ENCODE data around the gene PLEK2.
"Not testable (repeated sequence)": the region's sequence is repeated elsewhere in the genome, so short reads cannot be mapped to it uniquely, and the experiment has no call there.

Gene PLEK2

DNA sequence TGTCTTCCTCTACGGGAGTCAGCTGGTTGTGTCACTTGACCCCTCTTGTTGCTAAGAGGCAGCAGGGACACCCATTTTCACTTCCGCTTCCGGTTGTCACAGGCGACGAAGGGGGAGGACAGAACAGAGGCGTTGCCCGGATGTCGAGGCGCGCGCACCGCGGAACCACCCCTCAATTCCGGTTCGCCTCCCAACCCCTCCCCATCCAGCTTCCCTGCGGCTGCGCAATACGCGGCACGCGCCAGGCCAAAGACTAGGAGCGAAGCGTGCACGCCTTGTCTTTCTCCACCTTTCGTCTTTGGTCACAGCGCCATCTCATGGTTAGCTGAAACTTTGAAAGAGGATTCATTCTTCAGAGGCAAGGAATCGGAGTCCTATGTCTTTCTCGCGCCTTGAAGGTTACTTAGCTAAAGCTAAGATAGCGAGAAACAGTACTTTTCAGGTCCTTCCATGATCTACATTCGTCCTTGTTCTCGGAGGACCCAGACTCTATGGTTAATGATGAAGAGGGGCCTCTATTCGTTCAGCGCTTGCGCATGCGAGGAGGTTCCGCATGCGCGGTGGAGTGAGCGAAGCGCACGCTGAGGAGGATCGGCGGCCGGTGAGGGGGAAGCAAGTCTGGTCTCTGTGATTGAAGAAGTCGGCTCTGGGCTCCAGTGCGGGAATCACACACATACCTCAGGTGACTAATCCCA lies 52.0 kb downstream of the PLEK2 start, which contains the start of the genes ATP6V1D and EIF2S1:
Gene ATP6V1D (minus strand): TSS at position 30 of the 695 bp plus-strand sequence. CDS start 106 bp downstream, outside the sequence.
Gene EIF2S1 (plus strand): TSS at position 554 of the 695 bp plus-strand sequence. CDS start 4,440 bp downstream, outside the sequence.
- DNase-seq (ENCODE audit: low read depth in 2 of 2) = peak; percentile 97 to 98

DNA sequence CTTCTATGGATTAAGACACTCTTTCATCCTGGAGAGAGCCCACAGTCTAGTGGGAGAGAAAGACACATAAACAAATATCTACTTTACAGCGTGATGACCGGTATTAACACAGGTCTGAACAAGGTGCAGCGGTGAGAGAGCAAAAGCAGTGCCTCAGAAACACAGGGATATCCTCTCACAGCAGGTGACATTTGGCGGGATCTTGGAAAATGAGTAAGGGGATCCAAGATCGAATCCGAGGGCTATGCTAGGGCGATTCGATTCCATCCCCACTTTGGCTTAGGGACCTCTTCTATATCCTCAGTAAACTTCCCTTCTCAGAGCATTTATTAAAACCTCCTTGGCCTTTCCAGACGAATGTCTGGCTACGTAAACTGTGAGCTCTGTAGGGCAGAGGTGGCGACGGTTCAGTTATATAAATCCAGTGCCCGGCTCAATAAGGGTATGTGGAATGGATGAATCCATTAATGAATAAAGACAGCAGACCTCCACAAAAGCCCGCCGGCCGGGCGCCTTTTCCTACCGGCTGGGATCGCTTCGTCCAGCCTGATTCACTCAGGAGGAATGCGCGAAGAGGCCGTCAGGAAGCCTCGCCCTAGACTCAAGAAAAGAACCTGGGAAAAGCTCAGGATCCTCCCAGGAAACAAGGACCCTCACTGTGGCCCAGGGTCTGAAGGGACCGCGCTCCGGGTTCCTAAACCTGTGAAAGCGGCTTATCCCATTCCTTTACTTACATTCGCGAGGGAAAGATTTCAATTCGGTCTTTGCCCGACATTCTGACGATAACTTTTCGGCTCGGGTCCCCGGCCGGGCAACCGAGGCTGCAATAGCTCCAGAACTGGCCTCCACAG lies 52.8 kb downstream of the PLEK2 start:
- DNase-seq (ENCODE audit: low read depth in 2 of 2) = no peak

GRCh38 chr14:67357969-67358354 lies 54.0 kb downstream of the PLEK2 start:
- DNase-seq (ENCODE audit: low read depth in 2 of 2) = no peak

DNA sequence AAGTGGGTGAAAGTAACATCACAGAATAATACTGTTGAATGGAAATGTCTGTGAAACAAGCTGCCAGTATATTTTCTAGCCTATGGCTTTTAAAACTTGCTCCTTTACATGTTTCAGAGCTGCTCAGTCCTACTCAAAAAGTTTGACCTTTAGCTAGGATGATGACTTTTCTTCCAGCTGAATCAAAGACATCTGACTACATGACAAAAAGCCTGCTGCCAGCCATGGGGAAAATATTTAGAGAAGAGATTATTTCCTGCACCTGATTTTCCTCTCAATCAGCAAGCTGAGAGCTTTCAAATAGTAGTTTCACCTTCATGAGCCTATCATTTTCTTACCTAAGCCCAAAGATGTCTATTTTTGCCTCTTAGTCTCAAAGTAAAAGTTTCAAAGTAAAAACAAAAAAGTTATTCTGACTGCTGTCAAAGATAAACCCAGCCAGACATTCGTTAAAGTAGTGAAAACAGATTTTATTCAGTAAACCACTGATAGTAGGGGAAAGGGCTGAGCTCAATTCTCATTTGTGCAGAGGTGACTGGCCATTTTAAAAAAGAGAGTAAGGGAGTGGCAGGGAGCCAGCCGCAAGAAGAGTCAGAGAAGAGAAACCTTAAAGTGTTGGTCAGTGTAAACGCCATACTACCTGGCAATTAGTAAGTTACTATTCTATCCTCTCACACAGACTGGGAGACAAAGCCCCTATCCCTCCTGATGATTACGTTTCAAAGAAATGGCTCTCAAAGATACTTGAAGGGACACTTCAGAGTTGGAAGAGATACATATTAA lies 54.6 kb downstream of the PLEK2 start:
- no peak for DNase-seq (ENCODE audit: low read depth in 2 of 2)

- DNase-seq (ENCODE audit: low read depth in 2 of 2) = no peak
Measured at GRCh38 chr14:67352055-67352454, 59.9 kb downstream of the PLEK2 start.

DNA sequence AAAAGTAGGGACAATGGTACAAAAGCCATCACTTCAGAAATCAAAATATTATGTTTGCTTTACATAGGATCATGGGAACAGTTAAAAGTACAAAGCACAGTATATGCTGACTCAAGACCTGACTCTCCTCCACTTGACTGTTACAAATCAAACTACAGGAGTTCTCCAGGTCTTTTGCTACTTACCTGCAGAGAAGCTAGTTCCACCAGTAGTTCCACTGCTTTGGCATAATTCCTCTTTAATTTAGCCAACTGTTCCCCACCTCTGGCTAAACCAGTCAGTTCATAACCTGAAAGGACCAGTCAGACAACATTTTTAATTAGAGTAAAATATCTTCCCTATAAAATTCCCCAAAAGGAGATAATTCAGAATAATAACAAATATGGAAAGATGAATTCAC lies 66.4 kb downstream of the PLEK2 start:
- DNase-seq (ENCODE audit: low read depth in 2 of 2) = no peak

DNA sequence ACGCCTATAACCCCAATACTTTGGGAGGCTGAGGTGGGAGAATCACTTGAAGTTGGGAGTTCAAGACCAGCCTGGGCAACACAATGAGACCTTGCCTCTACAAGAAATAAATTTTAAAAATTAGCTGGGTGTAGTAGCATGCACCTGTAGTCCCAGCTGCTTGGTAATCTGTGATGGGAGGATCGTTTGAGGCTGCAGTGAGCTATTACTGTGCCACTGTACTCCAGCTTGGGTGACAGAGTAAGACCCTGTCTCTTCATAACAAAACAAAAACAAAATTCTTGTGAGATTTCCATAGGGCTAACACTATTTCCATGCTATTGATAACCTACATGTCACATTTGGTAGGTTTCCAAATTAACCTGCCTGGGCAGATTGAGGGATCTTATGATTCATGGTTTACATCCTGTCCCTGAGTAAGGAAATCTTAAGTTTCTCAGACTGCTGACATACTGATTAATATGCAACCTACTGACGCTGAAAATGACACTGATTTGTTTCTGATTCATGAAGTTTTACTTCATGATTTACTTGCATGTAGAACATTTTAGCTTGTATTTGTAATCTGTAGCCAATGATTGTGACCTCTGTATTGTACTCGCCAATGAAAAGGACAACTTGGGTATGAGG lies 68.2 kb downstream of the PLEK2 start:
- no peak for DNase-seq (ENCODE audit: low read depth in 2 of 2)

- DNase-seq (ENCODE audit: low read depth in 2 of 2) = not testable (repeated sequence)
Measured at GRCh38 chr14:67341231-67341630, 70.7 kb downstream of the PLEK2 start.
